MCF 10A (cell line): ENCODE measurements around the gene RAP2B. TPM values are rescaled to one million over a fixed set of nuclear protein-coding genes. Genes with fewer than 3 reads are reported as not detected.
"Not testable (repeated sequence)": the region's sequence is repeated elsewhere in the genome, so short reads cannot be mapped to it uniquely, and the experiment has no call there.

Experiments used
- Bru-seq: library from RNA; stranded (reverse); fragments of 400-500 nt; gene quantifications from one replicate; lab custom pipeline; 2021; lab: Mats Ljungman, UMichigan
- BruChase-seq, 2 experiments: library from RNA; stranded (reverse); fragments of 400-500 nt; gene quantifications; one replicate each; lab custom pipeline; 2021; lab: Mats Ljungman, UMichigan
- BruUV-seq: library from RNA; stranded (reverse); fragments of 400-500 nt; replicated peaks from 2 replicates; lab custom pipeline; 2021; lab: Mats Ljungman, UMichigan
- CTCF ChIA-PET: fragments of 300-600 bp; sonication (Branson Sonifier 250); formaldehyde crosslinking; extraction: SDS; loops from one replicate; lab custom pipeline; 2021; ENCODE audit warnings: antibody characterized with exemption, inconsistent platforms; lab: Yijun Ruan, JAX
- POLR2A ChIA-PET: fragments of 300-600, 350-650 bp; sonication (Branson Sonifier 250); formaldehyde crosslinking; extraction: SDS; loops from one replicate; lab custom pipeline; 2020; ENCODE audit warnings: antibody characterized with exemption, inconsistent platforms; lab: Yijun Ruan, JAX
- DNase-seq: peaks from one replicate; pipeline ENCODE4 v3.0.0-alpha.2; 2018; ENCODE audit not compliant: unreplicated experiment
- H3K27ac Mint-ChIP-seq: one replicate; pipeline ENCODE4 v1.8.0; 2022; ENCODE audit warnings: mild to moderate bottlenecking, low read depth, mixed read lengths; ENCODE audit not compliant: unreplicated experiment
- H3K27me3 Mint-ChIP-seq: one replicate; pipeline ENCODE4 v1.8.0; 2022; ENCODE audit warnings: mixed read lengths; ENCODE audit not compliant: insufficient read depth, unreplicated experiment
- H3K36me3 Mint-ChIP-seq: one replicate; pipeline ENCODE4 v1.8.0; 2022; ENCODE audit warnings: mild to moderate bottlenecking, moderate library complexity, mixed read lengths; ENCODE audit not compliant: insufficient read depth, unreplicated experiment
- H3K4me1 Mint-ChIP-seq: one replicate; pipeline ENCODE4 v1.8.0; 2022; ENCODE audit warnings: mixed read lengths; ENCODE audit not compliant: insufficient read depth, unreplicated experiment
- H3K4me3 Mint-ChIP-seq: one replicate; pipeline ENCODE4 v1.8.0; 2022; ENCODE audit warnings: mild to moderate bottlenecking, moderate library complexity, mixed read lengths; ENCODE audit not compliant: unreplicated experiment
- H3K9me3 Mint-ChIP-seq: one replicate; pipeline ENCODE4 v1.8.0; 2022; ENCODE audit warnings: mixed read lengths; ENCODE audit not compliant: unreplicated experiment
- CTCF ChIP-seq: fragments of 200-600 bp; IDR thresholded peaks from one replicate; pipeline ENCODE4 v1.8.0; 2022; ENCODE audit warnings: antibody characterized with exemption, mild to moderate bottlenecking; ENCODE audit not compliant: unreplicated experiment
- intact Hi-C: fragments of 100-400 bp; cut with micrococcal nuclease; formaldehyde crosslinking; loops from 2 replicates; pipeline ENCODE4 v1.14.1; 2022
- long read RNA-seq: library from polyadenylated mRNA; stranded (forward); transcript quantifications from one replicate; pipeline ENCODE4 v2.0.0, GENCODE V29; 2022
- total RNA-seq: library from RNA; stranded (reverse); gene quantifications from 2 replicates; pipeline ENCODE4 v1.2.3, GENCODE V29; 2022

RAP2B gene
- total RNA-seq (15.0 and 19.3 TPM in 2 replicates), Bru-seq, nascent RNA (percentile 95 among the genes with signal in this experiment), BruChase-seq, experiment 1, labeled RNA remaining after a 6-hour chase (percentile 93 among the genes with signal in this experiment), BruChase-seq, experiment 2, labeled RNA remaining after a 2-hour chase (percentile 98 among the genes with signal in this experiment)
- long read RNA-seq, full-length matches to known transcripts = 85 of 91 reads
- long read RNA-seq, partial matches to known transcripts = 0 of 91 reads
- long read RNA-seq, other reads (novel, unspliced or antisense) = 6 of 91 reads

DNA sequence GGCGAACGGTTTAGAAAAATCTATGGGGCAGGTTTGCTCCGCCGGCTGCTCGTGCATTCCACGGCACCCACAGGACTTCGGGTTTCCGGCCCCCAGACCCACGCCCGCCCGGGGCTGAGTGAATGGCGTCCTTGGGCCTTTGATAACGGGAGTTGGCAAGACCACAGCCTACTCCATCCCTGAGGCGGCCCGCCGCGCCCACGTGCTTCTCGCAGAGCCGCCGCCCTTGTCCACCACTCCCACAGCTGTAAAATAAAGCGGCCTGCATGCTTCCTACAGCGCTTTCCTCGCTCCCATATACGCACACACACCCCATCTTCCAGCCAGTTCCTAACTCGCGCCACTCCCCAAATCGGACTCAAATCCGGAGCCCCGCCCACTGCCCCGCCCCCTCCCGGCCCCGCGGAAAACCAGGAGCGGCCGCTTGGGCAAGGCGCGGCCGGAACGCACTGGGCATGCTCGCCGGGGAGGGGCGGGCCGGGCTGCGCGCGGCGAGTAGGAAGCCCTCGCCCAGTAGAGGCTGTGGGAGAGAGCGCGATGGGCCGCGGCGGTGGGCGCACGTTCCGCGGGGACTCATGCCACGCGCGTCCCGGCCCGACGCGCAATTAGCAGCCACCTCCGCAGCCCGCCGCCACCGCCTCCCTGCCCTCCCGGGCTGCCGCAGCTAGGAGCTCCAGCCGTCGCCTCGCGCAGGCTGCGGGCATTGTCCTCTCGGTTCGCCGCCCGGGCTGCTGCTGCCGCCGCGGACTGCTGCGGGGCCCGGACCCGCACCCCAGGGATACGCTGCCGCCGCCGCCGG is at the start of gene RAP2B:
RAP2B (plus strand) TSS at position 513 of the 799 bp plus-strand sequence. CDS start 468 bp downstream, outside the sequence.
- no peak for TF ChIP-seq CTCF
- Mint-ChIP-seq H3K4me3 (peak within 1 kb of the TSS; percentile 77), H3K27me3 (no peaks in the 10 kb centered on the region), H3K4me1 (peaks cover 27% of the 10 kb centered on the region), H3K9me3 (no peaks in the 10 kb centered on the region), H3K27ac (peak within 1 kb of the TSS; percentile 92), H3K36me3 (peaks cover 27% of the 10 kb centered on the region)
- intact Hi-C loops = loop anchor here (1.0 to 10.0 kb wide), 6 partner anchors 24 to 810 kb away; no protein-coding TSS in a partner anchor
- ChIA-PET CTCF (interaction anchor here (0.6 to 6.0 kb wide), 20 partner anchors 16 to 607 kb away, joined by 3 to 41 read pairs (median 4); no protein-coding TSS in a partner anchor), POLR2A (interaction anchor here (0.5 to 13.6 kb wide), 39 partner anchors 9 to 1846 kb away, joined by 3 to 456 read pairs (median 5); no protein-coding TSS in a partner anchor)
- DNase-seq = peak; percentile 97
- no TSS peak for BruUV-seq

- DNase-seq = no peak
- intact Hi-C loops = no loop called here
- Mint-ChIP-seq H3K9me3 (no peaks in the 10 kb centered on the region), H3K27ac (no peak overlapping the region), H3K27me3 (no peaks in the 10 kb centered on the region), H3K36me3 (no peaks in the 10 kb centered on the region), H3K4me3 (no peak overlapping the region), H3K4me1 (no peaks in the 10 kb centered on the region)
- CTCF ChIA-PET = no interaction called here
- no peak for TF ChIP-seq CTCF
- BruUV-seq = no TSS peak
- POLR2A ChIA-PET = interaction anchor here (0.8 kb wide), 1 partner anchor 12 kb away, joined by 3 read pairs; no protein-coding TSS in a partner anchor
Measured at GRCh38 chr3:153113541-153113940, 48.5 kb upstream of the RAP2B start.

DNA sequence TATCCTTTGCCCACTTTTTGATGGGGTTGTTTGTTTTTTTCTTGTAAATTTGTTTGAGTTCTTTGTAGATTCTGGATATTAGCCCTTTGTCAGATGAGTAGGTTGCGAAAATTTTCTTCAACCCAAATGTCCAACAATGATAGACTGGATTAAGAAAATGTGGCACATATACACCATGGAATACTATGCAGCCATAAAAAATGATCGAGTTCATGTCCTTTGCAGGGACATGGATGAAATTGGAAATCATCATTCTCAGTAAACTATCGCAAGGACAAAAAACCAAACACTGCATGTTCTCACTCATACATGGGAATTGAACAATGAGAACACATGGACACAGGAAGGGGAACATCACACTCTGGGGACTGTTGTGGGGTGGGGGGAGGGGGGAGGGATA is 47.8 kb upstream of the RAP2B start:
- DNase-seq, H3K9me3 Mint-ChIP-seq, H3K27me3 Mint-ChIP-seq, H3K4me3 Mint-ChIP-seq, BruUV-seq, H3K4me1 Mint-ChIP-seq, H3K36me3 Mint-ChIP-seq, CTCF ChIA-PET, H3K27ac Mint-ChIP-seq, intact Hi-C loops: not testable (repeated sequence)
- POLR2A ChIA-PET = interaction anchor here (0.7 kb wide), 1 partner anchor 1157 kb away, joined by 4 read pairs; no protein-coding TSS in a partner anchor

DNA sequence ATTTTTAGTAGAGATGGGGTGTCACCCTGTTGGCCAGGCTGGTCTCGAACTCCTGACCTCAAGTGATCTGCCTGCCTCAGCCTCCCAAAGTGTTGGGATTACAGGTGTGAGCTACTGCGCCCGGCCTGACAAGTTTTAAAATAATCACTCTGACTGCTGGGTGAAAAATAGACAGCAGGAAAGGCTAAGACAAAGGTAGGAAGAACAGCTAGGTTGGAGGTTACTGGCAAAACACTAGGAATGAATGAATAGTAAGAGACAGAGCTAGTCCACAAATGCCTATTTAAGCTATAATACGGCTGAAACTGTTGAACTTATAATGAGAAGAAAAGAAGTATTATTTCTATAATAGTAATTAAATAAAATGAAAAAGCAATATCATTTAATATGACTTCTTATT is 46.7 kb upstream of the RAP2B start:
- intact Hi-C loops = no loop called here
- no TSS peak for BruUV-seq
- no peaks in the 10 kb centered on the region for H3K4me1 Mint-ChIP-seq
- H3K27ac Mint-ChIP-seq = no peak overlapping the region
- no peak for TF ChIP-seq CTCF
- POLR2A ChIA-PET = no interaction called here
- CTCF ChIA-PET = no interaction called here
- H3K27me3 Mint-ChIP-seq = no peaks in the 10 kb centered on the region
- H3K4me3 Mint-ChIP-seq = no peak overlapping the region
- H3K36me3 Mint-ChIP-seq = no peaks in the 10 kb centered on the region
- no peaks in the 10 kb centered on the region for H3K9me3 Mint-ChIP-seq
- no peak for DNase-seq
